ENCODE data around the gene UXS1.

UXS1 gene

GRCh38 chr2:106109675-106110424 is 84.3 kb downstream of the UXS1 start:
- no peak for TF ChIP-seq POLR2A (IDR thresholded peaks at IDR 0.05; ENCODE audit: low read depth, low read length)
- no peak for FAIRE-seq

GRCh38 chr2:106108791-106109190 is 85.3 kb downstream of the UXS1 start:
- FAIRE-seq (no peak), DNase-seq (ENCODE audit: insufficient read length, low spot score) (no peak)
- TF ChIP-seq POLR2A (IDR thresholded peaks at IDR 0.05; ENCODE audit: low read depth, low read length): no peak

More at GRCh38 chr2:106109675-106110424, 84.3 kb downstream of the UXS1 start:
- DNase-seq (ENCODE audit: insufficient read length, low spot score): no peak

- FAIRE-seq (no peak), DNase-seq (ENCODE audit: insufficient read length, low spot score) (no peak)
- TF ChIP-seq POLR2A (IDR thresholded peaks at IDR 0.05; ENCODE audit: low read depth, low read length): no peak
Measured at GRCh38 chr2:106108351-106108750, 85.8 kb downstream of the UXS1 start.

- DNase-seq (ENCODE audit: insufficient read length, low spot score): peak; percentile 60
- no peak for TF ChIP-seq POLR2A (IDR thresholded peaks at IDR 0.05; ENCODE audit: low read depth, low read length)
- no peak for FAIRE-seq
Measured at GRCh38 chr2:106107509-106108131, 86.5 kb downstream of the UXS1 start.

- DNase-seq (ENCODE audit: insufficient read length, low spot score) (no peak), FAIRE-seq (no peak)
- TF ChIP-seq POLR2A (IDR thresholded peaks at IDR 0.05; ENCODE audit: low read depth, low read length): no peak
Measured at GRCh38 chr2:106106622-106107508, 87.2 kb downstream of the UXS1 start.

GRCh38 chr2:106105151-106105922 is 88.8 kb downstream of the UXS1 start:
- TF ChIP-seq POLR2A (IDR thresholded peaks at IDR 0.05; ENCODE audit: low read depth, low read length): no peak
- no peak for FAIRE-seq
- DNase-seq (ENCODE audit: insufficient read length, low spot score): no peak

- no peak for FAIRE-seq
- TF ChIP-seq POLR2A (IDR thresholded peaks at IDR 0.05; ENCODE audit: low read depth, low read length): no peak
- peak; percentile 61 for DNase-seq (ENCODE audit: insufficient read length, low spot score)
Measured at GRCh38 chr2:106104332-106105062, 89.6 kb downstream of the UXS1 start.

GRCh38 chr2:106099691-106100090 is 94.4 kb downstream of the UXS1 start:
- DNase-seq (ENCODE audit: insufficient read length, low spot score) (no peak), FAIRE-seq (no peak)
- TF ChIP-seq POLR2A (IDR thresholded peaks at IDR 0.05; ENCODE audit: low read depth, low read length): no peak

GRCh38 chr2:106098664-106099063 is 95.4 kb downstream of the UXS1 start:
- no peak for DNase-seq (ENCODE audit: insufficient read length, low spot score)
- FAIRE-seq: no peak
- no peak for TF ChIP-seq POLR2A (IDR thresholded peaks at IDR 0.05; ENCODE audit: low read depth, low read length)

- DNase-seq (ENCODE audit: insufficient read length, low spot score) (no peak), FAIRE-seq (no peak)
- TF ChIP-seq POLR2A (IDR thresholded peaks at IDR 0.05; ENCODE audit: low read depth, low read length): no peak
Measured at GRCh38 chr2:106098081-106098480, 96.0 kb downstream of the UXS1 start.

GRCh38 chr2:106097038-106098000 is 96.8 kb downstream of the UXS1 start:
- no peak for TF ChIP-seq POLR2A (IDR thresholded peaks at IDR 0.05; ENCODE audit: low read depth, low read length)
- DNase-seq (ENCODE audit: insufficient read length, low spot score): no peak
- FAIRE-seq: no peak

All from H54 (cell line).